Caco-2 (cell line): ENCODE measurements around the gene HDAC4. TPM values are rescaled to one million over a fixed set of nuclear protein-coding genes. Genes with fewer than 3 reads are reported as not detected.

ENCODE experiments used
- BruUV-seq: library from RNA; stranded (reverse); fragments of 400-500 nt; replicated peaks from 2 replicates; lab custom pipeline; 2021; lab: Mats Ljungman, UMichigan
- CTCF ChIA-PET: fragments of 300-600 bp; sonication (Branson Sonifier 250); formaldehyde crosslinking; loops from one replicate; lab custom pipeline; 2022; ENCODE audit warnings: antibody characterized with exemption; lab: Charles Lee
- POLR2A ChIA-PET: fragments of 300-600 bp; sonication (Branson Sonifier 250); formaldehyde crosslinking; loops from one replicate; lab custom pipeline; 2022; ENCODE audit warnings: antibody characterized with exemption; lab: Charles Lee
- DNase-seq, 2 experiments: peaks; one replicate each; pipeline versions ENCODE4 v3.0.0 to v3.0.0-alpha.2; 2020 to 2022
- H3K27me3 ChIP-seq: replicated peaks from 2 replicates; pipeline ENCODE4 v1.6.0; 2011; ENCODE audit warnings: low read length; ENCODE audit not compliant: control insufficient read depth, insufficient read depth
- H3K36me3 ChIP-seq: 2 replicates; pipeline ENCODE4 v1.5.1; 2011; ENCODE audit warnings: low read length; ENCODE audit not compliant: control insufficient read depth, insufficient read depth
- H3K4me1 ChIP-seq: fragments of 250-450 bp; sonication (Bioruptor Pico); 2 replicates; pipeline ENCODE4 v1.5.1; 2020; ENCODE audit warnings: mild to moderate bottlenecking
- H3K4me3 ChIP-seq: 2 replicates; pipeline ENCODE4 v1.5.1; 2011; ENCODE audit warnings: low read depth, mild to moderate bottlenecking, control low read depth, low read length
- H3K9me3 ChIP-seq: fragments of 250-450 bp; sonication (Bioruptor Pico); 2 replicates; pipeline ENCODE4 v1.5.1; 2020; ENCODE audit warnings: mild to moderate bottlenecking, moderate library complexity
- H3K27ac Mint-ChIP-seq: one replicate; pipeline ENCODE4 v1.8.0; 2022; ENCODE audit warnings: mixed read lengths; ENCODE audit not compliant: unreplicated experiment
- H3K27me3 Mint-ChIP-seq: one replicate; pipeline ENCODE4 v1.8.0; 2022; ENCODE audit warnings: mixed read lengths; ENCODE audit not compliant: insufficient read depth, unreplicated experiment
- H3K36me3 Mint-ChIP-seq: one replicate; pipeline ENCODE4 v1.8.0; 2022; ENCODE audit warnings: mild to moderate bottlenecking, mixed read lengths; ENCODE audit not compliant: insufficient read depth, unreplicated experiment
- H3K4me1 Mint-ChIP-seq: one replicate; pipeline ENCODE4 v1.8.0; 2022; ENCODE audit warnings: low read depth, mixed read lengths; ENCODE audit not compliant: unreplicated experiment
- H3K4me3 Mint-ChIP-seq: one replicate; pipeline ENCODE4 v1.8.0; 2022; ENCODE audit warnings: mild to moderate bottlenecking, moderate library complexity, mixed read lengths; ENCODE audit not compliant: unreplicated experiment
- H3K9me3 Mint-ChIP-seq: one replicate; pipeline ENCODE4 v1.8.0; 2022; ENCODE audit warnings: mixed read lengths; ENCODE audit not compliant: unreplicated experiment
- intact Hi-C: fragments of 100-400 bp; cut with micrococcal nuclease; formaldehyde crosslinking; loops from one replicate; pipeline ENCODE4 v1.10.0; 2022; ENCODE audit not compliant: unreplicated experiment
- total RNA-seq: library from RNA; stranded (reverse); gene quantifications from 2 replicates; pipeline ENCODE4 v1.2.3, GENCODE V29; 2022
- TF ChIP-seq, protein P1 (sequence below), 2 experiments: fragments of 200-600 bp in 1 of 2; IDR thresholded peaks; 1 replicate in 1 of 2; 2 replicates in 1 of 2; pipeline versions ENCODE4 v1.5.1 to v1.8.0; 2011 to 2022; ENCODE audit warnings: antibody characterized with exemption in 1 of 2, control low read depth in 1 of 2, inconsistent platforms in 1 of 2, low read depth in 1 of 2, low read length in 1 of 2, mild to moderate bottlenecking in 1 of 2, moderate library complexity in 1 of 2; ENCODE audit not compliant: insufficient read depth in 1 of 2, severe bottlenecking in 1 of 2, unreplicated experiment in 1 of 2

HDAC4 gene
- total RNA-seq, 1 experiment from 2014 or later = 15.5 TPM

DNA sequence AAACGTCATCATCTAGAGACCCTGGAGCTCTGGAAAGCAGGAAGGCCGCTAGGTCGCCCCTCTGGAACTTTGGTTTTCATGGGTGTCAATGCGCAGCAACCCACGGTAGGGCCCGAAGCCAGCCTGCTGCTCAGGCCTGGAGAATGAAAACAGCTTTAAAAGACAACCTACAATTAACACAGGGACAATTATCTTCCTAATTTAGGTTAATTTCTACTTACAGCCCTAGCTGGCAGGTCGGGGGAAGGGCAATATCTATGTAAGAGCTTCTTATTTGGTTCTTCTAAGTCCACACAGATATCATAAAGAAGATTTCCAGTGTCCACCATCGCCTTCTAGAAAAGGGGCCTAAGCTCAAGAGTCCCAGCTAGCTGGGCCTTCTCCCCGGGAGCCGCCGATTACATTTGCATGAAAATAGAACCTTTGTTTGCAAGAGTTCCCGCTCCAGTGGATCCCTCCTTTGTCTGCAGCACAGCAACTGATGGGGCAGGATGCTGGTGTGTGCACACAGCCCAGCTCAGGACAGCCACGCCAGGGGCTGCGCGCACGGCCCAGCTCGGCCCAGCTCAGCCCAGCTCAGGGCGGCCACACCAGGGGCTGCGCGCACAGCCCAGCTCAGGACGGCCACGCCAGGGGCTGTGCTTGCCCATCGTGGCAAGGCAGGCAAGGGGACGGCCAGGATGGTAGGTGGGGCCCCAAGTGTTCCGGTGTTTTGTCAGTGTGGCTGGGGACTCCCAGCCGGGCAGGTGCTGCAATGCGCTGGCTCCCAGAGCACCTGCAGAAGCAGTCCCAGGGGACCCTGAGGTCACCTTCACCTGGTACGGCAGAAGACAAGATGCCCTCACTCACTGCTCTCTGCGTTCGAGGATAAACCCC is 109.1 kb downstream of the HDAC4 start:
- no peaks in the 10 kb centered on the region for H3K36me3 Mint-ChIP-seq
- no peak overlapping the region for H3K4me3 Mint-ChIP-seq
- intact Hi-C loops = no loop called here
- ChIA-PET POLR2A (interaction anchor here (0.6 kb wide), 1 partner anchor 19 kb away, joined by 4 read pairs; no protein-coding TSS in a partner anchor), CTCF (no interaction called here)
- no peak overlapping the region for H3K27ac Mint-ChIP-seq
- no TSS peak for BruUV-seq
- H3K4me1 Mint-ChIP-seq = no peaks in the 10 kb centered on the region
- Histone ChIP-seq H3K9me3 (no peaks in the 10 kb centered on the region), H3K27me3 (no peaks in the 10 kb centered on the region), H3K4me3 (no peak overlapping the region), H3K4me1 (peaks cover 16% of the 10 kb centered on the region), H3K36me3 (no peaks in the 10 kb centered on the region)
- H3K9me3 Mint-ChIP-seq = no peaks in the 10 kb centered on the region
- no peaks in the 10 kb centered on the region for H3K27me3 Mint-ChIP-seq
- no peak for DNase-seq
- TF ChIP-seq, protein P1, sequence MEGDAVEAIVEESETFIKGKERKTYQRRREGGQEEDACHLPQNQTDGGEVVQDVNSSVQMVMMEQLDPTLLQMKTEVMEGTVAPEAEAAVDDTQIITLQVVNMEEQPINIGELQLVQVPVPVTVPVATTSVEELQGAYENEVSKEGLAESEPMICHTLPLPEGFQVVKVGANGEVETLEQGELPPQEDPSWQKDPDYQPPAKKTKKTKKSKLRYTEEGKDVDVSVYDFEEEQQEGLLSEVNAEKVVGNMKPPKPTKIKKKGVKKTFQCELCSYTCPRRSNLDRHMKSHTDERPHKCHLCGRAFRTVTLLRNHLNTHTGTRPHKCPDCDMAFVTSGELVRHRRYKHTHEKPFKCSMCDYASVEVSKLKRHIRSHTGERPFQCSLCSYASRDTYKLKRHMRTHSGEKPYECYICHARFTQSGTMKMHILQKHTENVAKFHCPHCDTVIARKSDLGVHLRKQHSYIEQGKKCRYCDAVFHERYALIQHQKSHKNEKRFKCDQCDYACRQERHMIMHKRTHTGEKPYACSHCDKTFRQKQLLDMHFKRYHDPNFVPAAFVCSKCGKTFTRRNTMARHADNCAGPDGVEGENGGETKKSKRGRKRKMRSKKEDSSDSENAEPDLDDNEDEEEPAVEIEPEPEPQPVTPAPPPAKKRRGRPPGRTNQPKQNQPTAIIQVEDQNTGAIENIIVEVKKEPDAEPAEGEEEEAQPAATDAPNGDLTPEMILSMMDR (IDR thresholded peaks at IDR 0.05; ENCODE audit: insufficient read depth in 1 of 2, low read depth in 1 of 2, low read length in 1 of 2, severe bottlenecking in 1 of 2, unreplicated experiment in 1 of 2) = no peak

DNA sequence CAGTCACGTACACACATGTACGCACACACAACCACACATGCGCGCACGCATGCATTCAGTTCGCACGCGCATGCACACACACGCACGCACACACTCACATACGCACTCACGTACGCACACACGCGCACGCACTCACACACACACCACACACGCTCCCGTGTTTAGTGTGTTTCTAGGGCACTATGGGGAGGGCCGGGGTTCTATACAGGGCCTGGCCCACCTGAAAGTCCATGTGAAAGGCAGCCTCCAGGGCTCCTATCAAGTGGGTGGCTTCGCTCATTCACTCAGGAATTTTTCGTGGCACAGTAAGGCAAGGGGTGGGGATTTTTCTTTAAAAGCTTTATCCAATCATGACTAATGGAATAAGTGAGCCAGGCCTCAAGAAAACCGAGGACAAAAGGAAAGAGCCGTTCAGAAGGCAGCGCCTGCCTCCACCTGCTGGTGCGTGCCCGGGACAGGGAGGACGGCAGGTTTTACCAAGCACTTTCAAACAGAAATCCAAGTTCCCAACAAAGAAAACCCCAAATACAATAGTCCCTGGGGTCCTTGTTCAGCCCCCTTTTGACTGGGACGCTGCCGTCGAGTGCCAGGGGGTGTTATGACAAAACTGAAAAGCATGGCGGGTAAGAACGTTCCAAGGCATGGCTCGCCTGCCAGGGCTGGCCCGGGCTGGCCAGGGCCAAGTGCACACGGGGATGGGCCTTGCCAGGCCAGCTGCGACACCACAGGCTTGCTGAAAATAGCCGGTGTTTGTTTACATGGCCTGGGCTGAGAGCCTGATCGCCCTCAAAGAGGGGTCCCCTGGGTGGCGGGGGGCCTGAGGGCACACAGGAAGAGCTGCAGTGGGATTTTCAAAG is 110.0 kb downstream of the HDAC4 start:
- Histone ChIP-seq H3K4me1 (peaks cover 9% of the 10 kb centered on the region), H3K9me3 (no peaks in the 10 kb centered on the region), H3K36me3 (no peaks in the 10 kb centered on the region), H3K4me3 (no peak overlapping the region), H3K27me3 (no peaks in the 10 kb centered on the region)
- DNase-seq = no peak
- ChIA-PET POLR2A (interaction anchor here (0.6 kb wide), 1 partner anchor 18 kb away, joined by 4 read pairs; no protein-coding TSS in a partner anchor), CTCF (interaction anchor here (0.6 kb wide), 1 partner anchor 706 kb away, joined by 3 read pairs; no protein-coding TSS in a partner anchor)
- no peak overlapping the region for H3K4me3 Mint-ChIP-seq
- TF ChIP-seq, protein P1 (IDR thresholded peaks at IDR 0.05; ENCODE audit: insufficient read depth in 1 of 2, low read depth in 1 of 2, low read length in 1 of 2, severe bottlenecking in 1 of 2, unreplicated experiment in 1 of 2) = no peak
- no peaks in the 10 kb centered on the region for H3K36me3 Mint-ChIP-seq
- H3K27ac Mint-ChIP-seq = no peak overlapping the region
- H3K4me1 Mint-ChIP-seq = no peaks in the 10 kb centered on the region
- intact Hi-C loops = no loop called here
- no TSS peak for BruUV-seq
- no peaks in the 10 kb centered on the region for H3K9me3 Mint-ChIP-seq
- H3K27me3 Mint-ChIP-seq = no peaks in the 10 kb centered on the region

DNA sequence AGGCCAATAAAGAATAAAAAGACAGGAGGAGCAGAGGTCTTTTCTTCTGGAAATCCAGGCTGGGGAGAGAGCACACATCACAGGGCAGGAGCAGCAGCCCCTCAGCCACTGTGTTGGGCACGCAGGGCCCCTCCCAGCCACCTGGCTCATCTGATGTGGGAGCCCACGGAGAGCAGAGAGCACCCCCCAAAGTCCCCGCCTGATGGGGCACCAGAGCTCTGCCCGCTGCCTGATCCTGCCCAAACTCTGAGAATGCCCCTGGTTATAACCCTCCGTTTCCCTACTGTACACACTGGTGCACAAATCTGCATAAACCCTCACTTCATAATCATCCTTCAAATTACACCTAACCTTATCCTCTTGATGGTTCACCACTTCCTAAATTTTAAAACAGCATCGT is 111.3 kb downstream of the HDAC4 start:
- no peaks in the 10 kb centered on the region for H3K9me3 ChIP-seq
- no peaks in the 10 kb centered on the region for H3K36me3 ChIP-seq
- no peaks in the 10 kb centered on the region for H3K27me3 ChIP-seq
- POLR2A ChIA-PET = no interaction called here
- intact Hi-C loops = no loop called here
- Mint-ChIP-seq H3K27me3 (no peaks in the 10 kb centered on the region), H3K4me1 (no peaks in the 10 kb centered on the region), H3K4me3 (no peak overlapping the region), H3K9me3 (no peaks in the 10 kb centered on the region), H3K27ac (no peak overlapping the region), H3K36me3 (no peaks in the 10 kb centered on the region)
- no peak overlapping the region for H3K4me3 ChIP-seq
- TF ChIP-seq, protein P1 (IDR thresholded peaks at IDR 0.05; ENCODE audit: insufficient read depth in 1 of 2, low read depth in 1 of 2, low read length in 1 of 2, severe bottlenecking in 1 of 2, unreplicated experiment in 1 of 2) = no peak
- CTCF ChIA-PET = no interaction called here
- no TSS peak for BruUV-seq
- H3K4me1 ChIP-seq = peaks cover 5% of the 10 kb centered on the region; the same call in 1 of the 2 replicates
- DNase-seq = no peak
